Measurements from ENCODE around the gene GPX1.
"Not testable (repeated sequence)": the region's sequence is repeated elsewhere in the genome, so short reads cannot be mapped to it uniquely, and the experiment has no call there.

GPX1 gene

DNA sequence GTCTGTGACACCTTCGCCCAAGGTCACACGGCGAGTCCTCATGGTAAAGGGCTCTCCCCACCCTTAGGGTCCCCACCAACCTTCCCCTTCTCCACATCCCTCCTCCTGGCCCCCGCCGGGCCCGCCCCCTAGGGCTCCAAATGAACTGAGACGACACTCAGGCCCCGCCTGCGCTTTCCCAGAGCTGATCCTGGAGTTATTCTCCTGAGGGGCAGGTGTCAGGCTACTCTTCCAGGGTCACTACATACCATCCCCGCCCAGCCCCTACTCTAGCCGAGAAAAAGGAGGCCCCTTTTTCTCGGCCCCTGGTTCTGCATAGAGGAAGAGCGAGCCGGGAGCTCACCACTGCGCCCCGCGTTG lies 18.6 kb downstream of the GPX1 start:
- peak overlapping the region; percentile 81 for H2AFZ ChIP-seq (ENCODE audit: low read depth)
- no peaks in the 10 kb centered on the region for H3K36me3 ChIP-seq (ENCODE audit: insufficient read depth)
- H3K79me2 ChIP-seq (ENCODE audit: insufficient read depth, low read depth), result peaks cover 25% of the 10 kb centered on the region; the same call in 1 of the 2 replicates
- no peaks in the 10 kb centered on the region for H4K20me1 ChIP-seq (ENCODE audit: insufficient read depth)
- peak overlapping the region; percentile 91; the same call in 1 of the 2 replicates for H3K9ac ChIP-seq
- TF ChIP-seq, protein P1, sequence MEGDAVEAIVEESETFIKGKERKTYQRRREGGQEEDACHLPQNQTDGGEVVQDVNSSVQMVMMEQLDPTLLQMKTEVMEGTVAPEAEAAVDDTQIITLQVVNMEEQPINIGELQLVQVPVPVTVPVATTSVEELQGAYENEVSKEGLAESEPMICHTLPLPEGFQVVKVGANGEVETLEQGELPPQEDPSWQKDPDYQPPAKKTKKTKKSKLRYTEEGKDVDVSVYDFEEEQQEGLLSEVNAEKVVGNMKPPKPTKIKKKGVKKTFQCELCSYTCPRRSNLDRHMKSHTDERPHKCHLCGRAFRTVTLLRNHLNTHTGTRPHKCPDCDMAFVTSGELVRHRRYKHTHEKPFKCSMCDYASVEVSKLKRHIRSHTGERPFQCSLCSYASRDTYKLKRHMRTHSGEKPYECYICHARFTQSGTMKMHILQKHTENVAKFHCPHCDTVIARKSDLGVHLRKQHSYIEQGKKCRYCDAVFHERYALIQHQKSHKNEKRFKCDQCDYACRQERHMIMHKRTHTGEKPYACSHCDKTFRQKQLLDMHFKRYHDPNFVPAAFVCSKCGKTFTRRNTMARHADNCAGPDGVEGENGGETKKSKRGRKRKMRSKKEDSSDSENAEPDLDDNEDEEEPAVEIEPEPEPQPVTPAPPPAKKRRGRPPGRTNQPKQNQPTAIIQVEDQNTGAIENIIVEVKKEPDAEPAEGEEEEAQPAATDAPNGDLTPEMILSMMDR (conservative IDR thresholded peaks at IDR 0.05; ENCODE audit: low read depth, low read length), result no peak
- H3K27ac ChIP-seq, result peak overlapping the region; percentile 98
- peak overlapping the region; percentile 61 for H3K4me2 ChIP-seq
- H3K27me3 ChIP-seq (ENCODE audit: insufficient read depth, low read depth), result no peaks in the 10 kb centered on the region
- peaks cover 6% of the 10 kb centered on the region for H3K4me1 ChIP-seq (ENCODE audit: low read depth, poor library complexity, severe bottlenecking)
- H3K4me3 ChIP-seq (IDR thresholded peaks at IDR 0.05; ENCODE audit: insufficient read depth, low read depth, low read length), result peak overlapping the region; percentile 74

DNA sequence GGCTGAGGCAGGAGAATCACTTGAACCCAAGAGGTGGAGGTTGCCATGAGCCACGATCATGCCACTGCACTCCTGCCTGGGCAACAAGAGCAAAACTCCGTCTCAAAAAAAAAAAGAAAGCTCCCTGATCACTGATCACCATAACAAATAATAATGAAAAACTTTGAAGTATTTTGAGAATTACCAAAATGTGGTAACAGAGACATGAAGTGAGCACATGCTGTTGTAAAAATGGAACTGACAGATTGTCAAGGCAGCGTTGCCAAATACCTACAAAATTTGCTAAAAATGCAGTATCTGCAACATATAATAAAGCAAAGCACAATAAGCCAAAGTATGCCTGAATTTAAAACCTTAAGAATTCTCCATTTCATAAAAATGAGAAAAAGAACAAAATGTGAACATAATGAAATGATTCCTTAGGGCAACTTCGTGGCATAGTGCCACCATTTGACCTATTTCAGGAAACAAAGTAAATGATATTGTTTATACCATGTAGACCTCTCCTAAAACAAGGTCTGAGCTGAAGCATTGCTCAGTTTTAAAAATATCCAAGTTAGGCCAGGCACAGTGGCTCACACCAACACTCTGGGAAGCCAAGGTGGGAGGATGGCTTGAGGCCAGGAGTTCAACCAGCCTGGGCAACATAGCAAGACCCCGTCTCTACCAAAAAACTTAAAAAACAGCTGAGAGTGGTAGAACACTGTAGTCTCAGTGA lies 24.1 kb downstream of the GPX1 start:
- H3K79me2 ChIP-seq (ENCODE audit: insufficient read depth, low read depth), result peaks cover 18% of the 10 kb centered on the region; the same call in 1 of the 2 replicates
- H3K36me3 ChIP-seq (ENCODE audit: insufficient read depth), result no peaks in the 10 kb centered on the region
- TF ChIP-seq, protein P1 (conservative IDR thresholded peaks at IDR 0.05; ENCODE audit: low read depth, low read length), result no peak
- no peak overlapping the region for H2AFZ ChIP-seq (ENCODE audit: low read depth)
- no peak overlapping the region for H3K4me2 ChIP-seq
- H4K20me1 ChIP-seq (ENCODE audit: insufficient read depth), result no peaks in the 10 kb centered on the region
- H3K9ac ChIP-seq, result no peak overlapping the region
- no peak overlapping the region for H3K4me3 ChIP-seq (IDR thresholded peaks at IDR 0.05; ENCODE audit: insufficient read depth, low read depth, low read length)
- no peaks in the 10 kb centered on the region for H3K27me3 ChIP-seq (ENCODE audit: insufficient read depth, low read depth)
- H3K4me1 ChIP-seq (ENCODE audit: low read depth, poor library complexity, severe bottlenecking), result peaks cover 7% of the 10 kb centered on the region
- H3K27ac ChIP-seq, result no peak overlapping the region

DNA sequence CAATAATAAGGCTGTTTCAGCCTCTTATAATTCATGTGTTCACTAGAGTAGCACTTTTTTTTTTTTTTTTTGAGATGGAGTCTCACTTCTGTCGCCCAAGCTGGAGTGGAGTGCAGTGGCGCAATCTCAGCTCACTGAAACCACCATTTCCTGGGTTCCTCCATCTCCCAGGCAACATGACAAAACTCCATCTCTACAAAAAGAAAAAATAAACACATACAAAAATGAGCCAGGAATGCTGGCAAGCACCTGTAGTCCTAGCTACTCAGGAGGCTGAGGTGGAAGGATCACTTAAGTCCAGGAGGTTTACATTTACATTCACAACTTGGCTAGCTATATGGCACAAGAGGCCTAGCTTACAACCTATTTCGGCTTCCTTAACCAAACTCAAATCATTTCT lies 25.1 kb downstream of the GPX1 start:
- Histone ChIP-seq H3K4me1 (ENCODE audit: low read depth, poor library complexity, severe bottlenecking) (peaks cover 7% of the 10 kb centered on the region), H3K79me2 (ENCODE audit: insufficient read depth, low read depth) (peaks cover 10% of the 10 kb centered on the region; the same call in 1 of the 2 replicates), H3K36me3 (ENCODE audit: insufficient read depth) (no peaks in the 10 kb centered on the region), H3K27ac (no peak overlapping the region), H3K4me2 (no peak overlapping the region), H3K27me3 (ENCODE audit: insufficient read depth, low read depth) (no peaks in the 10 kb centered on the region), H4K20me1 (ENCODE audit: insufficient read depth) (no peaks in the 10 kb centered on the region), H3K9ac (no peak overlapping the region), H3K4me3 (IDR thresholded peaks at IDR 0.05; ENCODE audit: insufficient read depth, low read depth, low read length) (no peak overlapping the region), H2AFZ (ENCODE audit: low read depth) (no peak overlapping the region)
- TF ChIP-seq, protein P1 (conservative IDR thresholded peaks at IDR 0.05; ENCODE audit: low read depth, low read length), result no peak

DNA sequence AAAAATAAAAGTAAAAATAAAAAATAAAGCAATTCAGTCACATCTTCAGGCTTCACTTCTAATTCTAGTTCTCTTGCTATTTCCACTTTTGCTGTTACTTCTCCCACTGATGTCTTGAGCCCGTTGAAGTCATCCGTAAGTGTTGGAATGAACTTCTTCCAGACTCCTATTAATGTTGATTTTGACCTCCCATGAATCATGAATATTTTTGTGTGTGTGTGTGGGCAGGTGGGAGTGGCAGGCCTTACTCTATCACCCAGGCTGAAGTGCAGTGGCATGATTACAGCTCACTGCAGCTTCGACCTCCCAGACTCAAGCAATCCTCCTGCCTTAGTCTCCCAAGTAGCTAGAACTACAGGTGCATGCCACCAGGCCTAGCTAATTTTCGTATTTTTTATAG lies 29.0 kb downstream of the GPX1 start:
- Histone ChIP-seq H3K36me3 (ENCODE audit: insufficient read depth) (no peaks in the 10 kb centered on the region), H4K20me1 (ENCODE audit: insufficient read depth) (no peaks in the 10 kb centered on the region), H3K27ac (no peak overlapping the region), H3K4me3 (IDR thresholded peaks at IDR 0.05; ENCODE audit: insufficient read depth, low read depth, low read length) (no peak overlapping the region), H3K27me3 (ENCODE audit: insufficient read depth, low read depth) (no peaks in the 10 kb centered on the region), H3K79me2 (ENCODE audit: insufficient read depth, low read depth) (no peaks in the 10 kb centered on the region), H3K9ac (no peak overlapping the region), H2AFZ (ENCODE audit: low read depth) (no peak overlapping the region), H3K4me2 (no peak overlapping the region), H3K4me1 (ENCODE audit: low read depth, poor library complexity, severe bottlenecking) (peaks cover 7% of the 10 kb centered on the region)
- TF ChIP-seq, protein P1 (conservative IDR thresholded peaks at IDR 0.05; ENCODE audit: low read depth, low read length), result no peak

DNA sequence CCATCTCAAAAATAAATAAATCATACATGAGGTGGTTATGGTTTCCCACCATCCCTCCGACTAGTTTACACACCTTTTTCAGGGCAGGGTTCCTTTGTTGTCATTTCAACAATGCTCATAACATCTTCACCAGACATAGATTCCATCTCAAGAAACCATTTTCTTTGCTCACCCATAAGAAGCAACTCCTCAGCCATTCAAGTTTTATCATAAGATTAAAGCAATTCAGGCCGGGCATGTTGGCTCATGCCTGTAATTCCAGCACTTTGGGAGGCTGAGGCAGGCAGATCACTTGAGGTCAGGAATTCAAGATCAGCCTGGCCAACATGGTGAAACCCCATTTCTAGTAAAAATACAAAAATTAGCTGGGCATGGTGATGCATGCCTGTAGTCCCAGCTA lies 29.8 kb downstream of the GPX1 start:
- not testable (repeated sequence) for H3K27me3 ChIP-seq (ENCODE audit: insufficient read depth, low read depth); H3K4me3 ChIP-seq (IDR thresholded peaks at IDR 0.05; ENCODE audit: insufficient read depth, low read depth, low read length); H3K4me1 ChIP-seq (ENCODE audit: low read depth, poor library complexity, severe bottlenecking); H3K9ac ChIP-seq; H2AFZ ChIP-seq (ENCODE audit: low read depth); H4K20me1 ChIP-seq (ENCODE audit: insufficient read depth); H3K79me2 ChIP-seq (ENCODE audit: insufficient read depth, low read depth); H3K4me2 ChIP-seq; H3K27ac ChIP-seq; H3K36me3 ChIP-seq (ENCODE audit: insufficient read depth)

Measured in KMS-11 (cell line).